Esophagus muscularis mucosa (tissue), 4 donors: ENCODE data around the gene GPX3.
A peak's percentile ranks its signal among the peaks of the same experiment; 100 is the strongest.

Experiments used
- EP300 ChIP-seq: sonication (generic); formaldehyde crosslinking; IDR thresholded peaks from one replicate; pipeline ENCODE4 v1.6.1; 2017; ENCODE audit warnings: antibody characterized with exemption
- POLR2A ChIP-seq: fragments of 450-650 bp; IDR thresholded peaks from one replicate; pipeline ENCODE4 v1.6.1; 2017; ENCODE audit warnings: antibody characterized with exemption, moderate library complexity, mild to moderate bottlenecking, low read depth
- POLR2AphosphoS5 ChIP-seq, 2 donors: sonication (generic); formaldehyde crosslinking; IDR thresholded peaks; one replicate each; pipeline ENCODE4 v1.6.1; 2017; ENCODE audit warnings: antibody characterized with exemption in 2 of 2
- TF ChIP-seq, protein P1 (sequence below), 3 experiments: fragments of 200-600 bp in 2 of 3; fragments of 450-650 bp in 1 of 3; sonication (generic) in 2 of 3; IDR thresholded peaks; one replicate each; pipeline ENCODE4 v1.5.1; 2017 to 2019; ENCODE audit warnings: antibody characterized with exemption in 3 of 3, mild to moderate bottlenecking in 2 of 3, moderate library complexity in 1 of 3

- no peak for TF ChIP-seq POLR2A
- peak; percentile 48 to 66 for TF ChIP-seq POLR2AphosphoS5 (IDR thresholded peaks at IDR 0.05)
- TF ChIP-seq, protein P1, sequence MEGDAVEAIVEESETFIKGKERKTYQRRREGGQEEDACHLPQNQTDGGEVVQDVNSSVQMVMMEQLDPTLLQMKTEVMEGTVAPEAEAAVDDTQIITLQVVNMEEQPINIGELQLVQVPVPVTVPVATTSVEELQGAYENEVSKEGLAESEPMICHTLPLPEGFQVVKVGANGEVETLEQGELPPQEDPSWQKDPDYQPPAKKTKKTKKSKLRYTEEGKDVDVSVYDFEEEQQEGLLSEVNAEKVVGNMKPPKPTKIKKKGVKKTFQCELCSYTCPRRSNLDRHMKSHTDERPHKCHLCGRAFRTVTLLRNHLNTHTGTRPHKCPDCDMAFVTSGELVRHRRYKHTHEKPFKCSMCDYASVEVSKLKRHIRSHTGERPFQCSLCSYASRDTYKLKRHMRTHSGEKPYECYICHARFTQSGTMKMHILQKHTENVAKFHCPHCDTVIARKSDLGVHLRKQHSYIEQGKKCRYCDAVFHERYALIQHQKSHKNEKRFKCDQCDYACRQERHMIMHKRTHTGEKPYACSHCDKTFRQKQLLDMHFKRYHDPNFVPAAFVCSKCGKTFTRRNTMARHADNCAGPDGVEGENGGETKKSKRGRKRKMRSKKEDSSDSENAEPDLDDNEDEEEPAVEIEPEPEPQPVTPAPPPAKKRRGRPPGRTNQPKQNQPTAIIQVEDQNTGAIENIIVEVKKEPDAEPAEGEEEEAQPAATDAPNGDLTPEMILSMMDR (IDR thresholded peaks at IDR 0.05) = no peak
- no peak for TF ChIP-seq EP300
Measured at GRCh38 chr5:151016700-151017099, 3.7 kb upstream of the GPX3 start.
